GM19372 (cell line): ENCODE measurements around the gene ORMDL3.
"Not testable (repeated sequence)": the region's sequence is repeated elsewhere in the genome, so short reads cannot be mapped to it uniquely, and the experiment has no call there.

ENCODE experiments used
- ATAC-seq: cut with Tn5 transposase; IDR thresholded peaks from one replicate; pipeline ENCODE4 v1.9.1; 2021; ENCODE audit warnings: mild to moderate bottlenecking, low read depth, moderate library complexity; ENCODE audit not compliant: unreplicated experiment

Gene ORMDL3

DNA sequence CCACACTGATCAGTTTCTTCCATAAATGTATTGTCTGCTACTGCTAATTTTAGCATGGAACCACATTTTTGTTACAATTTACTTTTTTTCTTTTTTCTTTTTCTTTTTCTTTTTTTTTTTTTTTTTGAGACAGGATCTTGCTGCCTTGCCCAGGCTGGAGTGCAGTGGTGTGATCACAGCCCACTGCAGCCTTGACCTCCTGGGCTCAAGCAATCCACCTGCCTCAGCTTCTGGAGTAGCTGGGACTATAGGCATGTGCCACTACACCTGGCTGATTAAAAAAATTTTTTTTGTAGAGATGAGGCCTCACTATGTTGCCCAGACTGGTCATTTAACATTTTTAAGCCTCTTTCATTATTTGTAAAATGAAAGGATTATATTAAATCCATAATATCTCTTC lies 40.3 kb downstream of the ORMDL3 start:
- ATAC-seq: no peak

DNA sequence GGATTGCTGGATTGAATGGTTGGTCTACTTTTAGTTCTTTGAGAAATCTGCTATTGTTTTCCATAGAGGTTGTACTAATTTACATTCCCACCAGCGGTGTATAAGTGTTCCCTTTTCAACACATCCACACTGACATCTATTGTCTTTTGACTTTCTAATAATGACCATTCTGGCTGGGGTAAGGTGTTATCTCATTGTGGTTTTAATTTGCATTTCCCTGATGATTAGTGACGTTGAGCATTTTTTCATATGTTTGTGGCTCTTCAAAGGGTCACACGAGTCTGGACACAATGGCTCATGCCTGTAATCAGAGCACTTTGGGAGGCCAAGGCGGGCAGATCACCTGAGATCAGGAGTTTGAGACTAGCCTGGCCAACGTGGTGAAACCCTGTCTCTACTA lies 41.3 kb downstream of the ORMDL3 start:
- ATAC-seq: not testable (repeated sequence)

DNA sequence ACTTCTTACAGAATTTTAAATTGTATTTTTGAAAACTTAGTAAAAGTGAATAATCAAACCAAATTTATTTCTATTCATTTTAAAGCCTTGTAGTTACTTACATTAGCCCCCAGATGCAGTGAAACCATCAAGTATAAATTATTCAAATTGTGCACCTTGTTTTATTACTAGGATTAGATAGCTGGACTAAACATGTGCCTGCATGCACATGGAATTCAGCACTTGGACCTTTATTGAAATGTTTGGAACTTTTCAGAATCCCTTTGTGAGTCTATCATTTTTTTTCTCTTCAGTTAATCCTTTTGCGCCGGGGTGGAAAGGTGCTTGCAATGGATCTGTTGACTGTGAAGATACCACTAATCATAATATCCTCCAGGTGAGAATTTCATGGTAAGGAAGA lies 54.6 kb downstream of the ORMDL3 start:
- ATAC-seq: no peak

- ATAC-seq: no peak
These were observed 55.6 kb downstream of the ORMDL3 start for GRCh38 chr17:39871801-39872200.
